ENCODE measurements around the gene NPTX2. TPM values are rescaled to one million over a fixed set of nuclear protein-coding genes. Genes with fewer than 3 reads are reported as not detected.

The NPTX2 gene
- total RNA-seq, 6 experiments from 2014 or later = 0.23 to 3.7 (median 0.73) TPM

- Histone ChIP-seq H3K27ac (no peak overlapping the region), H3K27me3 (peaks cover 5 to 19% of the 10 kb centered on the region in 2 donors), H3K4me1 (peaks cover 0 to 16% (median 1%) of the 10 kb centered on the region in 4 donors), H3K4me3 (no peak overlapping the region), H3K9me3 (no peaks in the 10 kb centered on the region), H3K36me3 (no peaks in the 10 kb centered on the region)
- intact Hi-C loops (cut with DNase I) = no loop called here
- DNase-seq (no peak), ATAC-seq (no peak)
- WGBS (ENCODE audit: insufficient coverage, low coverage, low lambda C conversion rate, missing lambda C conversion rate) = 46% methylated on average over 12 of the region's 14 CpGs
- no peak for TF ChIP-seq CTCF (IDR thresholded peaks at IDR 0.05)
- no peak for TF ChIP-seq POLR2A (IDR thresholded peaks at IDR 0.05)
Measured at GRCh38 chr7:98613601-98614425, 3.3 kb upstream of the NPTX2 start.

- Histone ChIP-seq H3K27me3 (peaks cover 5 to 19% of the 10 kb centered on the region in 2 donors), H3K9me3 (no peaks in the 10 kb centered on the region), H3K36me3 (no peaks in the 10 kb centered on the region), H3K4me3 (peak overlapping the region in 1 of 3 donors; percentile 19), H3K4me1 (peaks cover 0 to 31% (median 10%) of the 10 kb centered on the region in 4 donors), H3K27ac (no peak overlapping the region)
- no peak for ATAC-seq
- TF ChIP-seq CTCF (IDR thresholded peaks at IDR 0.05) (no peak), POLR2A (IDR thresholded peaks at IDR 0.05) (no peak)
- DNase-seq = no peak
- WGBS (ENCODE audit: insufficient coverage, low coverage, low lambda C conversion rate, missing lambda C conversion rate) = 6% methylated on average over 3 of the region's 67 CpGs
- intact Hi-C loops (cut with DNase I) = no loop called here
Measured at GRCh38 chr7:98616381-98617050, 569 bp upstream of the NPTX2 start.

- H3K4me1 ChIP-seq = peaks cover 0 to 31% (median 10%) of the 10 kb centered on the region in 4 donors
- H3K36me3 ChIP-seq = no peaks in the 10 kb centered on the region
- H3K9me3 ChIP-seq = no peaks in the 10 kb centered on the region
- TF ChIP-seq POLR2A (IDR thresholded peaks at IDR 0.05) (no peak), CTCF (IDR thresholded peaks at IDR 0.05) (no peak)
- H3K4me3 ChIP-seq = peak overlapping the region in 1 of 3 donors; percentile 5
- 0% methylated on average over 1 of the region's 40 CpGs for WGBS (ENCODE audit: insufficient coverage, low coverage, low lambda C conversion rate, missing lambda C conversion rate)
- H3K27ac ChIP-seq = no peak overlapping the region
- DNase-seq (no peak), ATAC-seq (no peak)
- intact Hi-C loops (cut with DNase I) = no loop called here
- peaks cover 5 to 24% of the 10 kb centered on the region in 2 donors for H3K27me3 ChIP-seq
Measured at GRCh38 chr7:98617960-98618418, 904 bp downstream of the NPTX2 start.

GRCh38 chr7:98618786-98619185, 1.7 kb downstream of the NPTX2 start:
- Histone ChIP-seq H3K4me3 (no peak overlapping the region), H3K27me3 (peaks cover 5 to 24% of the 10 kb centered on the region in 2 donors), H3K9me3 (no peaks in the 10 kb centered on the region), H3K36me3 (no peaks in the 10 kb centered on the region), H3K27ac (peak overlapping the region in 2 of 3 donors; percentile 54 to 74), H3K4me1 (peaks cover 0 to 31% (median 10%) of the 10 kb centered on the region in 4 donors)
- TF ChIP-seq CTCF (IDR thresholded peaks at IDR 0.05) (no peak), POLR2A (IDR thresholded peaks at IDR 0.05) (no peak)
- DNase-seq (peak; percentile 66 to 76 (median 71)), ATAC-seq (peak; percentile 17 to 57 (median 52))
- intact Hi-C loops (cut with DNase I) = no loop called here
- WGBS (ENCODE audit: insufficient coverage, low coverage, low lambda C conversion rate, missing lambda C conversion rate) = 8% methylated on average over 2 of the region's 2 CpGs

Data from right lobe of liver (tissue), 6 donors.